GM19397 (cell line): Measurements from ENCODE around the gene NFILZ.

Experiments
- ATAC-seq: cut with Tn5 transposase; IDR thresholded peaks from one replicate; pipeline ENCODE4 v1.9.1; 2021; ENCODE audit warnings: mild to moderate bottlenecking, moderate library complexity; ENCODE audit not compliant: unreplicated experiment

NFILZ gene

DNA sequence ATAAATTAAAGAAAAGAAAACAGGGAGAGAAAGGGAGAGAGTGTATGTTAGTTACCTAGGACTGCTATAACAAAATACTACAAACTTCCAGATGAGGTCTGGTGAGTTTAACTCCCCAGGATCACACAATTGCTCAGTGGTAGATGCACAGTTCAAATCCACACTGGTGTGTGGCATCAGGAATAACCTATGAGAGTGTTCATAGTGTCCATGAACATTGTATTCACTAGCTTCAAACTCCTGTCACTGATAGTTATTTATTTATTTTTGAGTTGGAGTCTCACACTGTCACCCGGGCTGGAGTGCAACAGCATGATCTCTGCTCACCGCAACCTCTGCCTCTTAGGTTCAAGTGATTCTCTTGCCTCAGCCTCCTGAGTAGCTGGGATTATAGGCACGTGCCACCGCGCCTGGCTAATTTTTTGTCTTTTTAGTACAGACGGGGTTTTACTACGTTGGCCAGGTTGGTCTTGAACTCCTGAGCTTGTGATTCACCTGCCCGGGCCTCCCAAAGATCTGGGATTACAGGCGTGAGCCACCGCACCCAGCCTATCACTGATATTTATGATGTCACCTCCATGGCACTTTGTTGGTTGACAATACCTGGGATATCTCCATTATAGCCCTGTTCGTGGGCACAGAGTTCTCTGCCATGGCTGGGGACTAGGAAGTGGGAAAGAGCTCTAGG, at the start of gene NFILZ:
NFILZ (plus strand) TSS at position 638 of the 688 bp plus-strand sequence. CDS start 46,133 bp downstream, outside the sequence.
- no peak for ATAC-seq

DNA sequence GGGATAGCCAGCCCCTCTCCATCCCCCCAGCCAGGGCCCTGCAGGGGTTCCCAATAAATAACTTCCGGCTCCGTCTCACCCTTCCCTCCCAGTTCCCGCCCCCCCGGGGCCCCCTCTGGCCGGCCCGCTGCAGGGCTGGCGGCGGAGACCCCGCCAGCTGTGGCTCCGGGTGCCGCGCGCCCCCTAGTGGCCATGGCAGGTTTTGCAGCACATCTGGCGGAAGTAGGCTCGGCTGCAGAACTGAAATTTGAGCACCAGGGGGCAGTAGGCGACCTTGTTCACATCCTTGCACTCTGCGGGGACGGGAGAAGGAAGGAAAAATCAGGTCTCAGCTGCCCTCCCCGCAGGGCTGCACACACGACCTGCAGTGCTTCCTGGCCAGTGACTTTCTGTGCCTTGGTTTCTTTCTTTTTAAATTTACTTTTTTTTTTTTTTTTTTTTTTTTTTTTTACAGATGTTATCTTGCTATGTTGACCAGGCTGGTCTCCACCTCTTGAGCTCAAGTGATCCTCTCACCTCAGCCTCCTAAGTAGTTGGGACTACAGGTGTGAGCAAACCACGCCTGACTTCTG, 49.6 kb upstream of the NFILZ start:
- ATAC-seq = no peak

GRCh38 chr19:8584965-8585893, 45.2 kb upstream of the NFILZ start:
- no peak for ATAC-seq

DNA sequence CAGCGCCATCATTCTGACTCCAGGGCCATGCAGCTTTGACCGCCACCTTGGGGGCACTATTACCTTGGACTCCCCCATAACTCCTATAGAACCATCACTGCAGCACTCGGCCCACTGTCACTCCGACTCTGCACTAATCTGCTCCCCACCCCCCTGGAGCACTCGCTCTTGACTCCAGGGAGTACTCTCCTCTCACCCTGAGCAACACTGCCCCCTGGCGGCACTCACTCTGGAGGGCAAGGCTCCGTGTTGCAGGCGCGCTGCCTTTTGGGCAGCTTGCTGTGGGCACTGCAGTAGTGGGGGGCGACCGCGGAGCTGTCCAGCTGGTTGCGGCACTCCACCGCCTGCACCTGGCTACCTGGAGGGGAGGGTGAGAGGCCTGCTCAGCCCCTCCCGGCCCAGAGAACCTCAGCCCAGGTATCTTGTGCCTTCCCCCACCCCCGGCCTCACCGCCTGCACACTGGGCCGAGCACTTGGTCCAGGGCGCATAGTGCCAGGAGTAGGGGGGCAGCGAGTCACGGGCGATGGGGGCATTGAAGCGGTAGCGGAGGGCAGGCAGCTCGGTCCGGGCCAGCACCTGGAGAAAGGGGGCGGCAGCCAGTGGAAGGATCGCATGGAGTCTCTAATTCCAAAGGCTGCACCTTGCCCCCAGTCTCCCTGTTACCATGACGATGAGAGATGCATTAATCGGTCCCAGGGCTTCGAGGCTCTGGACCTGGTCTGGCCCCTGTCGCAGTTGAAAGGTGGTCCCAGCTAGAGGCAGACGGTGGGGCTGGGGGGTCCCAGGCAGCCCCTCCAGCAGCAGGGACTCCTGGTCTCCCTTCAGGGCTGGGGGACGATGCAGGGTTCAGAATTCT, 44.3 kb upstream of the NFILZ start:
- no peak for ATAC-seq

GRCh38 chr19:8589177-8589714, 41.2 kb upstream of the NFILZ start:
- no peak for ATAC-seq

DNA sequence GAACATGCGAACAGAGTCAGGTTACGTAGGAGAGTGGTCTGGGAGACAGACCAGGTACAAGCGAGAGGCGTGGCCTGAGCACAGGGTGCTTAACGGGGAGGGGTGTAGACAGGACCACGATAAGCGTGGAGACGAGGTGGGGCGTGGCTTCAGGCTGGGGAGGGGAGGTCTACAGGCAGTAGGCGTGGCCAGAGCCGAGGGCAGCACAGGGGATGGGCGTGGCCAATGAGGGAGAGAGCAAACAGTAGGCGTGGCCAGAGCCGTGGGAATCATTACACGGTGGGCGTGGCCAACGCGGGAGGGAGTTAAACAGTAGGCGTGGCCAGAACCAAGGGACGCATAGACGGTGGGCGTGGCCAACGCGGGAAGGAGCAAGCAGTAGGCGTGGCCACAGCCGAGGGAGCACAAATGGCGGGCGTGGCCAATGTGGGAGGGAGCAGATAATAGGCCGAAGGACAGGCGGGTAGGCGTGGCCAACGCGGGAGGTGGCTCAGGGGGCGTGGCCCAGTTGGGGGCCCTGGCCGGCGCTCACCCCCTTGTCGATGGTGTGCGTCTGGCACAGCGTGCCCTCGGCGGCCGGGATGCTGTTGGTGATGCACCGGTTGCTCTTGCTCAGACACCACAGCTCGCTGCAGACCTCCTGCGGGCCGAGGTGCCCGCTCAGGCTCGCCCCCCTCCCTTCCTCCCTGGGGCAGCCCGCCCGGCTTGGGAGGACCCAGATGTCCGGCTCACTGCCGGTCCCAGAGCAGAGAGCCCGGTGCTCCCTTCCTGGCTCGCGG, 38.0 kb upstream of the NFILZ start:
- no peak for ATAC-seq

DNA sequence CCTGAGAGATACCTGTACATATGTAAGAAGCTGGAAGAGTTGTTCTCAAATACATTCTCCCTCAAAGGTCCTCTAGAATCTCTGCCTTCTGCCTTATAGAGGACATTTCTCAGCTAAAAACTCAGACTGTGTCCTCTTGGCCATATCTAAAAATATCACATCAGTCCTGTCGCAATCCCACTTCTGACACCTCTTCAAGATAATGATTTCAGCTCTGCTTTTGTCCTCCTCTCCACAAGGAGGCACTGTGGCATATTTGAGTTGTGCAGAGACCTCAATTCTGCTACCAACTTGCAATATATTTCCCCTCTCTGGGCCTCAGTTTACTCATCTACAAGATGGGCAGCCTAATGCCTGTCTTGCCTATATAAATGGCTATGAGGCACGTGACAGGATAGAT, 36.5 kb upstream of the NFILZ start:
- ATAC-seq = no peak

GRCh38 chr19:8595651-8596050, 34.8 kb upstream of the NFILZ start:
- no peak for ATAC-seq

GRCh38 chr19:8596168-8596567, 34.3 kb upstream of the NFILZ start:
- no peak for ATAC-seq

DNA sequence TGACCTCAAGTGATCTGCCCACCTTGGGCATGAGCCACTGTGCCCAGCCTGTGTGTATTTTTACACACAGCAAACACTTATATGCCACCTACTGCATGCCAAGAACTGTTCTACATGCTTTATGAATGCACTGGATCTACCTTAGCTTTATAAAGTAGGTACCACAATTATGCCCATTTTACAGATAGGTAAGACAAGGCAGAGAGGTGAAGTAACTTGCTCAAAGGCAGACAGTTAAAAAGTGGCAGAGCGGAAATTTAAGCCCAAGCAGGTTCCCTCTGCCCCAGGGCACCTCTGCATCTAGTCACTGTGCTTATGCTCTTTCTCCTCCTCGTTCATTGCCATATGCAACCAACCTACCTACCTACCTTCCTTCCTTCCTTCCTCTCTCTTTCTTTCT, 30.4 kb upstream of the NFILZ start:
- ATAC-seq = no peak

GRCh38 chr19:8600816-8601215, 29.6 kb upstream of the NFILZ start:
- ATAC-seq = no peak

DNA sequence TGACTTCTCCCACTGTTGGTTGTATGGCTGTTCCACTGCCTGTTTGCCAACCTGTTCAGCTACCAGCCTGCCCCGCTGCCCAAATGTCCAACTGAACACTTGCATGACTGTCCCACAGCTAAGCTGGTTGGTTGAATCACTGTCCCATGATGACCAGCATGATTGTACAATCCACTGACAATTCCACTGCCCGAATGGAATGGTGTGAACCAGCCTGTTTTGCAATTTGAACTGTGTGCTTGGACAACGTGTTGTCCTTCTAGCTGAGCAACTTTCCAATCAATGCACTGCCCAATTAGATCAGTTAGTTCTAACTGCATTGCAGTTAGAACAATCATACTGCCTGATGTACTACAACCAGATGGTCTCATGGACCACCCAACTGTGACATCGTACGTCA, 28.6 kb upstream of the NFILZ start:
- no peak for ATAC-seq

GRCh38 chr19:8605514-8605913, 24.9 kb upstream of the NFILZ start:
- no peak for ATAC-seq

DNA sequence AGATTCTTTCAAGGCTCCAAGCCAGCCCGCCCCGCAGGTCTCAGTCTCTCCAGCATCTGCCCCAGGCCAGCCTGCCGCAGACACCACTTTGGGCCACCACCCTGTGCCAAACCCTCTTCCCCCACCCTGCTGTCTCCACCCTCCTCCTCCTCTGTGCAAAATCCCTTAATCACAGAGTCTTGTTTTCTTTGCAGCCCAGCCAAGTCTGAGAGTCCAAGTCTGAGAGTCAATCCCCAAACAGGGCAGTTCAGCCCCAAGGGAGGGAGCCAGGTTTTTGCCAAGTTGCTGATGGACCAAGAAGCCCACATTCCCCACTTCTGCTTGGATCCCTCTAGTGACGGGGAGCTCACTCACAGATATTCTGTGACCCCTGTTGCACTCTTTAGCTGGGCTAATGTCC, 23.0 kb upstream of the NFILZ start:
- ATAC-seq = no peak

GRCh38 chr19:8608941-8609278, 21.5 kb upstream of the NFILZ start:
- ATAC-seq = no peak

DNA sequence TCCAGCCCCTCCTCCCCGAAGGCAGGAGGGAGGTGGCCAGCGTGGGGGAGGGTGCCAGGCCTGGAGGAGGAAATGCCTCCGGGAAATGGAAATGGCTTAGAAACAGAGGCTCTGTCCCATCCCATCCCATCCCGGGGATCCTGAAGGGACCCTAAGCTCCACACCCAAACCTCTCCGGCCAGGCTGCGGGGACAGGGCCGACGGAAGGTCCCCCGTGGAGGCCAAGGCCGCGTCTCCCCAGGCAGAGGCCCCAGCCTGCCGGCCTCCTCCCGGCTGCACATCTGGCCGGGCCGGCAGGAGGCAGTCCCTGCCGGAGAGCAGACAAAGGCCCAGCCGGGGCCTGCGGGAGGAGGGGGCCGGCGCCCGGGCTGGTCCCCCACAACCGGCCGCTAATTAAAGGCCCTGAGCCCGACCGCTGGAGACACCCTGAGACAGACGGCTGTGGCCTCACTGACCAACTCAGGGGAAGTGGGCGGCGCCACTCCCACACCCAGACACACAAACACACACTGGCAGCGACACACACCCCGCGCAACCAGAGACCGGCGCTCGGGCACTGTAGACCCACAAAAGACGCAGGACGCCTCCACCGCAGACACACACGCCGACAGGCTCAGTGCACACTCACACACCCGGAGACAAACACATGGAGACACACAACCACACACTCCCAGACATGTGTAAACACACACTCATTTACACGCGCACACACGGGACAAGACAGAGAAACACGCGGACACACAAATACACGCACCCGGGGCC, 21.0 kb upstream of the NFILZ start:
- no peak for ATAC-seq

DNA sequence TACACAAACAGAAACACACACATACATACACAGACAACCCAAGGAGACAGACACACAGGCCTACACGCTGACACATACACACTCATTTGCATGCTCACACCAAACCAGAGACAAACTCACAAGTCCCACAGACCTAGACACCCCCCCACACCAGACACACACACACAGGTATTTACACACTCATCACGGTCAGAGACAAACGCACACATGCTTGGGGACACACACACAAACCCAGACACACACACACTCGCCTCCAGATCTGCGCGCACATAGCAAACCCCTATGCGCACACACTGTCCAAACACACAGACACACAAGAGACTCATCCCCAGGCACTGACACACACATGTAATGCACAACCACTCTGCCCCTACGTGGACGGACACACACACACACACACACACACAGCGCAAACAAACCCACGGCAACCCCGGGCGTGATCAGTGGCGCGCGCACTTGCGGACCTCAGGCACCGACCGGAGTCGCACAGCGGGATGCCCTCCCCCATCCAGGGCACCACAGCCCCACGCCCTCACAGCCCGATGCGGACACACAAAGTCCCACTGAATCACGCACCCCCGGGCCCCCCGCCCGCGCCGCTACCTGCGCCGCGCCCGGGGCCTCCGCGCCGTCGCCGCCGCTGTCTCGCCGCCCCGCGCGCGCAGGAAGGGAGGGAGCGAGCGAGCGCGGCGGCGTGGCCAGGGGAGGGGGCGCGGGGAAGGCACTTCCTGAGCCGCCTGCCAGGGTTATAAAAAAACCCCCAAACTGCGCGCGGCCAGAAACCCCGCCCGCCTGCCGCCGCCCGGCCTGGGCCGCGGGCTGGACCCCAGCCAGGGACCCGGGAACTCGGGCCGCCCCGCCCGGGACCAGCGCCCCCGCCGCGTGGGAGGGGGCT, 20.1 kb upstream of the NFILZ start, which contains the start of gene ADAMTS10:
ADAMTS10 (minus strand) TSS at position 675 of the 895 bp plus-strand sequence. CDS start 5,005 bp downstream, outside the sequence.
- no peak for ATAC-seq

DNA sequence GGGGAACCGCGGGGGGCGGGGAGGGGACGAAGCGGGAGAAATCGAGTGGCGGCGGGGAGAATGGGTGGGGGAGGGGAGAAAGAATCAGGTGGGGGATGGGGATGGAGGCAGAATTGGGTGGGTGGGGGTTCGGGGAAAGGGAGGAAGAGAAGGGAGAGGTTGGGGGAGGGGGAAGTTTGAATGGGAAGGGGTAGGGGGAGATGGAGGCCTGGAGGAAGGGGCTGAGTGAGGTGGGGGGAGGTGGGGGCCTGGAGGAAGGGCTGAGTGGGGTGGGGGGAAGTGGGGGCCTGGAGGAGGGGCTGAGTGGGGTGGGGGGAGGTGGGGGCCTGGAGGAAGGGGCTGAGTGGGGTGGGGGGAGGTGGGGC, 19.5 kb upstream of the NFILZ start:
- ATAC-seq = no peak
